ENCODE data around the gene TNFSF8.

TNFSF8 gene

GRCh38 chr9:114861273-114861672 lies 69.1 kb downstream of the TNFSF8 start:
- no peak for TF ChIP-seq CTCF (conservative IDR thresholded peaks at IDR 0.05; ENCODE audit: low read depth, low read length)
- H3K4me3 ChIP-seq (ENCODE audit: low read length): no peak overlapping the region
- DNase-seq (ENCODE audit: low read depth): no peak

- DNase-seq (ENCODE audit: low read depth): no peak
- TF ChIP-seq CTCF (conservative IDR thresholded peaks at IDR 0.05; ENCODE audit: low read depth, low read length): no peak
Measured at GRCh38 chr9:114860187-114860586, 70.2 kb downstream of the TNFSF8 start.

GRCh38 chr9:114856942-114857315 lies 73.5 kb downstream of the TNFSF8 start:
- no peak for TF ChIP-seq CTCF (conservative IDR thresholded peaks at IDR 0.05; ENCODE audit: low read depth, low read length)
- DNase-seq (ENCODE audit: low read depth): no peak
- H3K4me3 ChIP-seq (ENCODE audit: low read length): no peak overlapping the region

More at GRCh38 chr9:114860187-114860586, 70.2 kb downstream of the TNFSF8 start:
- H3K4me3 ChIP-seq (ENCODE audit: low read length): no peak overlapping the region

GRCh38 chr9:114856215-114856941 lies 74.0 kb downstream of the TNFSF8 start:
- DNase-seq (ENCODE audit: low read depth): no peak
- no peak overlapping the region for H3K4me3 ChIP-seq (ENCODE audit: low read length)
- TF ChIP-seq CTCF (conservative IDR thresholded peaks at IDR 0.05; ENCODE audit: low read depth, low read length): no peak

GRCh38 chr9:114855488-114855887 lies 74.9 kb downstream of the TNFSF8 start:
- no peak for DNase-seq (ENCODE audit: low read depth)

GRCh38 chr9:114854736-114855355 lies 75.5 kb downstream of the TNFSF8 start:
- no peak overlapping the region for H3K4me3 ChIP-seq (ENCODE audit: low read length)
- DNase-seq (ENCODE audit: low read depth): no peak
- TF ChIP-seq CTCF (conservative IDR thresholded peaks at IDR 0.05; ENCODE audit: low read depth, low read length): no peak

More at GRCh38 chr9:114855488-114855887, 74.9 kb downstream of the TNFSF8 start:
- no peak for TF ChIP-seq CTCF (conservative IDR thresholded peaks at IDR 0.05; ENCODE audit: low read depth, low read length)
- H3K4me3 ChIP-seq (ENCODE audit: low read length): no peak overlapping the region
